Vagina (tissue), 2 donors: ENCODE results near the gene RPS4Y2.

Experiments used
- POLR2A ChIP-seq, 2 donors: fragments of 450-650 bp; IDR thresholded peaks; one replicate each; pipeline ENCODE4 v1.6.1; 2017; ENCODE audit warnings: antibody characterized with exemption in 2 of 2, mild to moderate bottlenecking in 2 of 2, moderate library complexity in 2 of 2
- TF ChIP-seq, protein P1 (sequence below), 3 experiments: fragments of 450-650 bp in 2 of 3; fragments of 200-600 bp in 1 of 3; sonication (generic) in 1 of 3; IDR thresholded peaks; one replicate each; pipeline ENCODE4 v1.5.1; 2017 to 2019; ENCODE audit warnings: antibody characterized with exemption in 3 of 3, mild to moderate bottlenecking in 2 of 3, moderate library complexity in 2 of 3

DNA sequence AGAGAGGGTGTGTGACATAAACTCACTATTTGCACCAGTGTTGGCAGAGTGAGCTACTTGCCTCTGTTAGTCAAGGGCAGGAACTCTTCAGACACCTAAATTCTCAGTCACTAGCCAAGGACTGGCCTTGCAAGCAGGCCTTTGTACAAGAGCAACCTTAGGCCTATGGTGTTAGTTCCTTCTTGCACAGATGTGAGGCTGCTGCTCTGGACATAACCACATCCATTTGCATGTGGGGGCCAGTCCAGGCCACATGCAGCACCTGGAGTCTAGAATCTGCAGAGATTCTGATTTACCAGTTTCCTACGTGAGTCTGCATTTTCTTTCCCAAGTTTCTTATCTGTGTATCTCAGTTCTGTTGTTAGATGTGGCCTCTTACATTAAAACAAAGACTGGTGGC is 20.7 kb upstream of the RPS4Y2 start:
- TF ChIP-seq, protein P1, sequence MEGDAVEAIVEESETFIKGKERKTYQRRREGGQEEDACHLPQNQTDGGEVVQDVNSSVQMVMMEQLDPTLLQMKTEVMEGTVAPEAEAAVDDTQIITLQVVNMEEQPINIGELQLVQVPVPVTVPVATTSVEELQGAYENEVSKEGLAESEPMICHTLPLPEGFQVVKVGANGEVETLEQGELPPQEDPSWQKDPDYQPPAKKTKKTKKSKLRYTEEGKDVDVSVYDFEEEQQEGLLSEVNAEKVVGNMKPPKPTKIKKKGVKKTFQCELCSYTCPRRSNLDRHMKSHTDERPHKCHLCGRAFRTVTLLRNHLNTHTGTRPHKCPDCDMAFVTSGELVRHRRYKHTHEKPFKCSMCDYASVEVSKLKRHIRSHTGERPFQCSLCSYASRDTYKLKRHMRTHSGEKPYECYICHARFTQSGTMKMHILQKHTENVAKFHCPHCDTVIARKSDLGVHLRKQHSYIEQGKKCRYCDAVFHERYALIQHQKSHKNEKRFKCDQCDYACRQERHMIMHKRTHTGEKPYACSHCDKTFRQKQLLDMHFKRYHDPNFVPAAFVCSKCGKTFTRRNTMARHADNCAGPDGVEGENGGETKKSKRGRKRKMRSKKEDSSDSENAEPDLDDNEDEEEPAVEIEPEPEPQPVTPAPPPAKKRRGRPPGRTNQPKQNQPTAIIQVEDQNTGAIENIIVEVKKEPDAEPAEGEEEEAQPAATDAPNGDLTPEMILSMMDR (IDR thresholded peaks at IDR 0.05) = no peak
- TF ChIP-seq POLR2A (IDR thresholded peaks at IDR 0.05) = no peak
